Aorta (tissue), 5 donors: ENCODE results near the gene TPSG1. TPM values are rescaled to one million over a fixed set of nuclear protein-coding genes. Genes with fewer than 3 reads are reported as not detected.
A peak's percentile ranks its signal among the peaks of the same experiment; 100 is the strongest.
"Not testable (repeated sequence)": the region's sequence is repeated elsewhere in the genome, so short reads cannot be mapped to it uniquely, and the experiment has no call there.

Source experiments
- ATAC-seq: fragments of 200-7000 bp; cut with Tn5 transposase; one replicate; pipeline ENCODE4 v1.9.1; 2022; ENCODE audit warnings: moderate library complexity; ENCODE audit not compliant: low FRiP score
- DNase-seq, 2 donors: peaks; one replicate each; pipeline ENCODE4 v3.0.0-alpha.2; 2020
- H3K27ac ChIP-seq, 2 donors: one replicate each; pipeline ENCODE4 v1.5.1; 2013; ENCODE audit warnings: low read length in 2 of 2, mild to moderate bottlenecking in 2 of 2, moderate library complexity in 2 of 2, control low read depth in 1 of 2, inconsistent platforms in 1 of 2, low read depth in 1 of 2
- H3K27me3 ChIP-seq, 2 donors: one replicate each; pipeline ENCODE4 v1.6.1; 2013; ENCODE audit warnings: control low read depth in 1 of 2, low read length in 1 of 2, mild to moderate bottlenecking in 1 of 2, moderate library complexity in 1 of 2; ENCODE audit not compliant: insufficient read depth in 2 of 2, control insufficient read depth in 1 of 2
- H3K36me3 ChIP-seq, 2 donors: one replicate each; pipeline ENCODE4 v1.6.1; 2013; ENCODE audit warnings: control low read depth in 1 of 2, low read length in 1 of 2, mild to moderate bottlenecking in 1 of 2; ENCODE audit not compliant: insufficient read depth in 2 of 2, control insufficient read depth in 1 of 2
- H3K4me1 ChIP-seq, 2 donors: one replicate each; pipeline ENCODE4 v1.6.1; 2013; ENCODE audit warnings: low read length in 2 of 2, control low read depth in 1 of 2, mild to moderate bottlenecking in 1 of 2, moderate library complexity in 1 of 2; ENCODE audit not compliant: insufficient read depth in 2 of 2, control insufficient read depth in 1 of 2
- H3K4me3 ChIP-seq, 2 donors: one replicate each; pipeline ENCODE4 v1.5.1; 2013; ENCODE audit warnings: low read length in 2 of 2, control low read depth in 1 of 2, mild to moderate bottlenecking in 1 of 2
- H3K9me3 ChIP-seq: one replicate; pipeline ENCODE4 v1.6.1; 2013; ENCODE audit warnings: mild to moderate bottlenecking, low read length; ENCODE audit not compliant: control insufficient read depth
- WGBS, 2 donors: extraction: QIAGEN DNeasy Blood & Tissue Kit; methylation state at CpG; one replicate each; pipeline ENCODE4 v1.1.7; 2013; 5-methylcytosine and 5-hydroxymethylcytosine counted together
- intact Hi-C, 2 donors: fragments of 100-400 bp; cut with DNase I; formaldehyde crosslinking; loops; one replicate each; pipeline versions ENCODE4 v1.14.2 to v1.15.0; 2022
- polyA plus RNA-seq, 2 donors: library from polyadenylated mRNA; stranded (reverse); fragments of 200-250 nt; gene quantifications; one replicate each; pipeline ENCODE4 v1.2.3, GENCODE V29; 2013
- total RNA-seq, 2 donors: library from RNA; stranded (reverse); fragmentation: NEBNext Ultra II Directional; extraction: Animal tissue kit (Norgen Biotek cat#: 25700); gene quantifications; one replicate each; pipeline ENCODE4 v1.2.1, GENCODE V29; 2021
- donor health status: healthy with polysubstance abuse.
- donor health status: Bipolar disorder and iron deficiency.
- donor health status: DM: no; HTN: no; CAD: no.
- donor health status: DM: no; HTN: no; CAD: no.
- donor health status: DM: yes; HTN: yes; CAD: no.

TPSG1 gene
- total and polyA plus RNA-seq, 4 donors: 0.81 to 4.6 TPM; not detected in 2

DNA sequence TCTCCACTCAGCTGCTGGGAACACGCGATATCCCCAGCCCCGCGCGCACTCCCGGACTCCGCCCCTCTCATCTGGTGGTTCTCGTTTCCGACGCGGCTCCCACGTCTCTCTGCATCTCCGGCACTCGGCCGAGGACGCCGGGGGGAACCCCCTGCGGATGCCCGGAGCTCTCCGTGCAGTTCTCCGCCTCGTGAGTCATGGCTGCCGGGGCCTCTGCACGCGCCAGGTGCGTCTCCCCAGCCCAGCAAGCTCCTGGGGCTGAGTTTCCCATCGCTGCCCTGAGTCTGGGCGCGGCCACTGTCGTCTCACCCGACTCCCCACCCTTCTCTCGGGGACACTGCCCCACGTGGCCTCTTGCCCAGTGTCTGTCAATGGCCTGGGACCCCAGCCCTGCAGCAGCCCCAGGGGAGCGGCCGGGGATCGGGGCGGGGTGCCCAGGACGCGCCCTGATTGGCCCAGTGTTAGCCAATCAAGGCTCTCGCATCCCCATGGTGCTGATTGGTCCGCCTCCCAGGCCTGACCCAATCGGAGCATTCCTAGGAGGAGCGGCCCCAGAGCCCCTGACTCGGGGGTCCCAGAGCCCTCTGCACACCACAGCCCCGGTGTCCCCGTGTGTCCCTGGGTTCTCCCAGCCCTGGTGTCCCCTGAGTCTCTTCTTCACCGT, 28.8 kb upstream of the TPSG1 start:
- H3K9me3 ChIP-seq, H3K4me1 ChIP-seq, H3K36me3 ChIP-seq, DNase-seq, H3K27me3 ChIP-seq, H3K27ac ChIP-seq, ATAC-seq, intact Hi-C loops, H3K4me3 ChIP-seq: not testable (repeated sequence)
- WGBS, 2 donors: no CpG with 5 or more reads among the region's 47 CpGs

DNA sequence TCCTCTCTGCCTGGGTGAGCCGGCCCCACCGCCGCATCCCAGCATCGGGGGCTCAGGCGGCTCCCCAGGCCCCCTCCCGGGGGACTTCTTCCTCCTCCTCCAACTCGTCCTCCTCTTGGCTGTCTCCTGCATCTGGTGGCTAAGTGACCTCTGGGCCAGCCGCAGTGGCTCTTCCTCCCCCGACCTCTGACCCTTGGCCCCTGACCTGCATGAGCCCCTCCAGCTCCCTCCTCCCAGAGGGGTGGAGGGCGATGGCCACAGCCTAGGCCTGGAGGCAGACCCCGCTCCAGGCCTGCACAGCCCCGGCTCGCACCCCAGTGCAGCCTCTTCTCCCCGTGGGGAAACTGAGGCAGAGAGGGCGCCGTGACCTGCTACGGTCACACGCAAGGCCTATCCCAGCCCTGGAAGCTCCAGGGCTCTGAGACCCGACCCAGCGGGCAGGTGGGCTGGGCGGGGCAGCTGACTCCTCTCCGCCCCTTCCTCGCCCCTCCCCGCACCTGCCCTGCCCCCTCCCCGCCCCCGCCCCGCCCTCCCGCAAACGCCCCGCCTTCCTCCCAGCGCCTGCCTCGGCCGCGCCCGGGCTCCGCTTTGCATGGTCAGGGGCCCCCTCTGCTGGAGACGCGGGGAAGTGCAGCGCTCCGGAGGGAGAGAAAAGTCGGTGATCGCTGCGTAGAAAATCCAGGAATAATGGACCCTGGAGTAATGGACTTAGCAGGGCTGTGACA, 24.1 kb upstream of the TPSG1 start:
- H3K27me3 ChIP-seq, H3K9me3 ChIP-seq, H3K36me3 ChIP-seq, DNase-seq, H3K4me3 ChIP-seq, H3K27ac ChIP-seq, intact Hi-C loops, H3K4me1 ChIP-seq: not testable (repeated sequence)
- 70% methylated on average over 7 of the region's 43 CpGs; no CpG with 5 or more reads in 1 of the 2 donors for WGBS, 2 donors
- ATAC-seq: peak; percentile 63

DNA sequence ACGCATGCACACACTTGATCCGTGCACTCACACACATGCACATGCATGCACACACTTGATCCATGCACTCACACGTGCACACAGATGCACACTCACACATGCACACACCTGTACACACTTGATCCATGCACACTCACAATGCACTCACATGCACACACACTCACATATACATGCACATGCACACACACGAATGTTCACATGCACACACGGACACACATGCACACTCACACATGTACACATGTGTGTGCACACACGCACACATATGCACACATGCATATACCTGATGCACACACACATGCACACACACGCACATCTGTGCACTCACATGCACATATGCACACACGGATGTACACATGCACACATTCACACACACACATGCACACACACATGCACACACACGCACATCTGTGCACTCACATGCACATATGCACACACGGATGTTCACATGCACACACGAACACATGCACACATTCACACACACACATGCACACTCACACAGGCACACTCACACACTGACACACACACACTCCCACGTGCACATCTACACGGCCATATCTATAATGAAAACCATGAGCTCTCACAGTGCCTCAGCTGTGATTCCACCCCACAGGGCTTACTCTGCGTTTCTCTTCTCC, 23.0 kb upstream of the TPSG1 start:
- 81 to 82% methylated on average over 13 to 14 of the region's 14 CpGs for WGBS, 2 donors
- H3K4me1 ChIP-seq, H3K36me3 ChIP-seq, H3K4me3 ChIP-seq, H3K27ac ChIP-seq, H3K9me3 ChIP-seq, H3K27me3 ChIP-seq, intact Hi-C loops, DNase-seq, ATAC-seq: not testable (repeated sequence)

DNA sequence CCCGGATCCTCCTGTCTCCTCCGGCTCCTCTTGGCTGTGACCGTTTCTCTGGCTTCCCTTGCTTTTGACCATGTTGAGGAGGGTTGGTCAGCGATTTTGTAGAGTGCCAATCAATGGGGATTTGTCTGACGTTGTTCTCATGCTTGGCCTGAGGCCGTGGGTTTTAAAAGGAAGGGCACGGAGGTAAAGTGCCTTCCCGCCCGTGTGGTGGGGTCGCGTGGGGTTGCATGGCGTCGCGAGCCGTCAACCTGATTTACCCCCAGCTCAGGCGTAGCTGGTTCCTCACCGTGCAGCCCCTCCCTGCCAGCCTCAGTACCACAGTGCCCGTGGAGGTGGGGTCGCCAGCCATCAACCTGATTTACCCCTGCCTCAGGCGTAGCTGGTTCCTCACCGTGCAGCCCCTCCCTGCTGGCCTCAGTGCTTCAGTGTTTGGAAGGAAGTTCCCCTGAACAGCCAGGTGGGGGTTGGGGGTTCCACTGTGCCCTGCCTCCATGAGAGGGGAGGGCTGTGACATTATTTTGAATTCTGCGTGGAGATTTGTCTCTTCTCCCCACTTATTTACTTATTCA, 20.5 kb upstream of the TPSG1 start:
- Histone ChIP-seq H3K9me3 (no peaks in the 10 kb centered on the region), H3K4me3 (no peak overlapping the region), H3K4me1 (no peaks in the 10 kb centered on the region), H3K27ac (no peak overlapping the region), H3K27me3 (no peaks in the 10 kb centered on the region), H3K36me3 (no peaks in the 10 kb centered on the region)
- 53 to 58% methylated on average over 22 of the region's 22 CpGs for WGBS, 2 donors
- ATAC-seq: no peak
- DNase-seq: no peak
- intact Hi-C loops: no loop called here

DNA sequence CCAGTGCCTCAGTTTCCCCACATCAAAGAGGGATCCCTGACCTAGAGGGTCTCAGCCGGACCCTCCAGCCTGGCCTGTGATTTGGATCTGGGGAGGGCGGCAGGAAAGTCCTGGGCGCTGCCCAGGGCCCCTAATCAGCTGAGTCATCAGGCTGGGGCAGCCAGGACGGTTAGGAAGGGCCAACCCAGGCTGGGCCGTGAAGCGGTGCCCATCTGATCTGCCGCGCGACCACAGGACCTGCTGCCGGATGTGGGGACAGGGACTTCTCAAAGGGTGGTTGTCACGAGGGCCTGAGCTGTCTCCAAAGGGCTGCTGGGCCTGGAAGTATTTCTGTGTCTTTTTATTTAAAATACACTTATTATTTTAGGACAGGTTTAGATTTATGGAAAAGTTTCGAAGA, 19.8 kb upstream of the TPSG1 start:
- no peak overlapping the region for H3K4me3 ChIP-seq
- no peaks in the 10 kb centered on the region for H3K27me3 ChIP-seq
- H3K9me3 ChIP-seq: no peaks in the 10 kb centered on the region
- no peaks in the 10 kb centered on the region for H3K4me1 ChIP-seq
- H3K27ac ChIP-seq: no peak overlapping the region
- ATAC-seq (no peak), DNase-seq (peak in 1 of 2 donors; percentile 68)
- H3K36me3 ChIP-seq: no peaks in the 10 kb centered on the region
- intact Hi-C loops: no loop called here
- 51 to 54% methylated on average over 12 of the region's 12 CpGs for WGBS, 2 donors

DNA sequence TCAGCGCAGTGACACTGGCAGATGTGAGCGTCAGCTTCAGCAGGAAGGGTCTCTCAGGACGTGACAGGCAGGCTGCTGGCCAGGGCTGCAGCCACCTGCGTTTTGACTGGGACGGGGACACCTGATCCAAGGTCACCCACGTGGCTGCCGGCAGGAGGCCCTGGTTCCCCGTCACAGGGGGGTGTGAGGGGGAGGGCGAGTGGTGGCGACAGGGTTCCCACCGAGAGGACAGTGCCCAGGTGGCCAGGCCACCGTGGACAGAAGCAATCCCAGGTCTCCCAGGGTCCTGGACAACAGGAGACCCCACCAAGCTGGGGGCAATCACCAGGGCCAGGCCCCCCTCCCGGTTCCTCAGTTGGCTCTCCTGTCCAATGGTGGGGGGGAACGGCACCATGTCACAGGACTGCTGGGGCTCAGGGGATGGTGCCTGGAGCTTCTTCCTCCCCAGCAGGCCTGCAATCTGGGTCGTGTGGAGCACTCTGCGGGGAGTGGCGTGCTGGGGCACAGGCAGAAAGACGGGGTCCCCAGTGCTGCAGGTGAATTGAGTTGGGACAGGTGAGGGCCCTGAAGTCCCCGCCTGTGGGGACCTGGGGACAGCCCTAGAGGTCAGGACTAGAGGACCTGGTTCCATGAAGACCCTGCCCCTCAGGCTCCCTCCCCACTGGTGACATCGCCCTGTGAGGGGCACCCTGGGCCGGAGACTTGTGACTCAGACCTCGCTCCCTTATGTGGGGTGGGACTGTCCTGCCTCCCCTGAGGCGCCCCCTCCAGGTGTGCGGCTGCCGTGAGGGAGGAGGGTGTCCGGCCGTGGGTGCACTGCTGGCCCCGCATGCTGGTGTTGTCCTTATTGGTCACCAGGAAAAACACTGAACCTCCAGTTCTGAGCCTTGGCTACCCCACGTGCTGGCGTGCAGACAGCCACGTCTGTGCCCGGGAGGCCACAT, 19.1 kb upstream of the TPSG1 start:
- not testable (repeated sequence) for ATAC-seq

DNA sequence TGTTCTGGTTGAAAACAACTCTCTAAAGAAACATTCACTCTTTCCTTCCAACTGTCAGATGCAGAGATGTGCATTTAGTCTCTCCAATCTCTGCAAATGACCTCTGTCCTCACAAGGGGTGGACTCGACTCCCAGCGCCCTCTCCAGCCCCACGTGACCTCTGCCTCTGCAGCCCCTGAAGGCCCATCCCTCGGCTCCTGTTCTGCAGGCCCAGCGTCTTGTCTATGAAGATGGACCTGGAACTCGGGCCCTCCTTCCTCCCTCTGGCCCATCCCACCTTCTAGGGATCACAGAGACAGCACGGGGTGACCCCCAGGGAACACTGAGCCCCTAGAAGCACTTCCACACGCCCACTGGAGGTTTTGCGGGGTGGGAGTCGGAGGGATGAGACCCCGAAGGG, 18.3 kb upstream of the TPSG1 start:
- H3K9me3 ChIP-seq, H3K36me3 ChIP-seq, H3K4me1 ChIP-seq, DNase-seq, ATAC-seq, H3K4me3 ChIP-seq, H3K27ac ChIP-seq, intact Hi-C loops, H3K27me3 ChIP-seq: not testable (repeated sequence)
- WGBS, 2 donors: 49 to 62% methylated on average over 7 of the region's 11 CpGs

More for the DNA sequence above, 19.1 kb upstream of the TPSG1 start:
- H3K27ac ChIP-seq, intact Hi-C loops, H3K4me1 ChIP-seq, H3K9me3 ChIP-seq, H3K36me3 ChIP-seq, DNase-seq, H3K4me3 ChIP-seq, H3K27me3 ChIP-seq: not testable (repeated sequence)
- WGBS, 2 donors: 71 to 73% methylated on average over 29 to 32 of the region's 32 CpGs

DNA sequence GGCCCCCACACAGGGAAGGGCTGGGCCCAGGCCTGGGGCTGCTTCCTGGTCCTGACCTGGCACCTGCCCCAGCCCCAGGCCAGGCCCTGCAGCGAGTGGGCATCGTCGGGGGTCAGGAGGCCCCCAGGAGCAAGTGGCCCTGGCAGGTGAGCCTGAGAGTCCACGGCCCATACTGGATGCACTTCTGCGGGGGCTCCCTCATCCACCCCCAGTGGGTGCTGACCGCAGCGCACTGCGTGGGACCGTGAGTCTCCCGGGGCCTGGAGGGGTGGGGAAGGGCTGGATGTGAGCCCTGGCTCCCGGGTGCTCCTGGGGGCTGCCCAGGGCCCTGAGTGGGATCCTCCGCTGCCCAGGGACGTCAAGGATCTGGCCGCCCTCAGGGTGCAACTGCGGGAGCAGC, 16.0 kb upstream of the TPSG1 start:
- H3K4me1 ChIP-seq, H3K9me3 ChIP-seq, DNase-seq, H3K27ac ChIP-seq, H3K4me3 ChIP-seq, H3K36me3 ChIP-seq, H3K27me3 ChIP-seq, intact Hi-C loops: not testable (repeated sequence)
- WGBS, 2 donors: 81 to 87% methylated on average over 10 to 13 of the region's 15 CpGs
- peak; percentile 8 for ATAC-seq
